GM20000 (cell line): ENCODE measurements around the gene SUMO3.
"Not testable (repeated sequence)": the region's sequence is repeated elsewhere in the genome, so short reads cannot be mapped to it uniquely, and the experiment has no call there.

ENCODE experiments used
- DNase-seq: peaks from one replicate; pipeline ENCODE4 v3.0.0; 2012; ENCODE audit warnings: low spot score
- TF ChIP-seq, protein P1 (sequence below): IDR thresholded peaks from 2 replicates; pipeline ENCODE4 v1.5.1; 2012; ENCODE audit warnings: mild to moderate bottlenecking, control low read depth; ENCODE audit errors: extremely low read depth, missing control alignments

The SUMO3 gene

DNA sequence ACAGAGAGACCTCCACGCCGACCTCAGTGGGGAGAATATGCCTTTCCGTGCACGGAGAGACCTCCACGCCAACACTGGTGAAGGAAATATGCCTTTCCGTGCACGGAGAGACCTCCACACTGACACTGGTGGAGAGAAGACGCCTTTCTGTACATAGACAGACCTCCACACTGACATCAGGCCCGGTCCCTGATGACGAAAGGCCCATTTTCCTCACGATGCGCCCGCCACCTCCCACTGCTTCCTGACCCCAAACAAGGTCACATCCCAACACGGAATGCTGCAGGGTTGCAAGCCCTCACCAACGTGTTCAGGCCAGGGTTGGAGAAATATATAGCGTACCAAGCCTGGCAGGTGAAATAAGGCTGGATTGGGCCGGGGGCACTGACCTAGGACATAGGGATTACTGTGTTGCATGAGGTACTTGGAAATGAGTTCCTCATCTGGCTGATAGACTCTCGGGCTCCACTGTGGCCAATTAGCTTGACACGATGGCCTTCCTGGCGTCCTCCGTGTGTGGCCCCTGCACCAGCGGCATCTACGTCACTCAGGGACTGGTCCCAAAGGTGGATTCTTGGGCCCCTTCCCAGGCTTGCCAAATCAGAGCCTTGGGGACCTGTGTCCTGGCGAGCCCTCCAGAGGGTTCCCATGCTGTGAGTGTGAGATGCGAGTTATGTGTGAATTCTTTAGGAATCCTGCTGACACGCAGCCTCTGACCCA, 16.5 kb upstream of the SUMO3 start:
- TF ChIP-seq, protein P1, sequence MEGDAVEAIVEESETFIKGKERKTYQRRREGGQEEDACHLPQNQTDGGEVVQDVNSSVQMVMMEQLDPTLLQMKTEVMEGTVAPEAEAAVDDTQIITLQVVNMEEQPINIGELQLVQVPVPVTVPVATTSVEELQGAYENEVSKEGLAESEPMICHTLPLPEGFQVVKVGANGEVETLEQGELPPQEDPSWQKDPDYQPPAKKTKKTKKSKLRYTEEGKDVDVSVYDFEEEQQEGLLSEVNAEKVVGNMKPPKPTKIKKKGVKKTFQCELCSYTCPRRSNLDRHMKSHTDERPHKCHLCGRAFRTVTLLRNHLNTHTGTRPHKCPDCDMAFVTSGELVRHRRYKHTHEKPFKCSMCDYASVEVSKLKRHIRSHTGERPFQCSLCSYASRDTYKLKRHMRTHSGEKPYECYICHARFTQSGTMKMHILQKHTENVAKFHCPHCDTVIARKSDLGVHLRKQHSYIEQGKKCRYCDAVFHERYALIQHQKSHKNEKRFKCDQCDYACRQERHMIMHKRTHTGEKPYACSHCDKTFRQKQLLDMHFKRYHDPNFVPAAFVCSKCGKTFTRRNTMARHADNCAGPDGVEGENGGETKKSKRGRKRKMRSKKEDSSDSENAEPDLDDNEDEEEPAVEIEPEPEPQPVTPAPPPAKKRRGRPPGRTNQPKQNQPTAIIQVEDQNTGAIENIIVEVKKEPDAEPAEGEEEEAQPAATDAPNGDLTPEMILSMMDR: no peak
- DNase-seq: no peak

DNA sequence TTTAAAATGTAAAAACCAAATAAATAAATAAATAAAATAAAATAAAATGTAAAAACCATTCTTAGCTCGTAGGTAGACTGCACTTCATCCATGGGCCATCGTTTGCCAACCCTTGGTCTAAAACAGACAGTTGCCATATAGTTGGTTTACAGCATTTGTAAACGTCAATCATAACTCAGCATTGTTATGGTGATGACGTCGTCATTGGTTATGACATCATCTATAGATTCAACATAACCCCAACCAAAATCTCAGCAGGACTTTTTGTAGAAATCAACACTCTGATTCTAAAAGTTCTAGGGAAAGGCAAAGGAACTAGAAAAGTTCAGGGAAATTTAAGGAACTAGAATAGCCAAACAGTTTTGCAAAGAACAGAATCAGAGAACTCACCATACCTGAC, 15.8 kb upstream of the SUMO3 start:
- no peak for DNase-seq
- TF ChIP-seq, protein P1: no peak

DNA sequence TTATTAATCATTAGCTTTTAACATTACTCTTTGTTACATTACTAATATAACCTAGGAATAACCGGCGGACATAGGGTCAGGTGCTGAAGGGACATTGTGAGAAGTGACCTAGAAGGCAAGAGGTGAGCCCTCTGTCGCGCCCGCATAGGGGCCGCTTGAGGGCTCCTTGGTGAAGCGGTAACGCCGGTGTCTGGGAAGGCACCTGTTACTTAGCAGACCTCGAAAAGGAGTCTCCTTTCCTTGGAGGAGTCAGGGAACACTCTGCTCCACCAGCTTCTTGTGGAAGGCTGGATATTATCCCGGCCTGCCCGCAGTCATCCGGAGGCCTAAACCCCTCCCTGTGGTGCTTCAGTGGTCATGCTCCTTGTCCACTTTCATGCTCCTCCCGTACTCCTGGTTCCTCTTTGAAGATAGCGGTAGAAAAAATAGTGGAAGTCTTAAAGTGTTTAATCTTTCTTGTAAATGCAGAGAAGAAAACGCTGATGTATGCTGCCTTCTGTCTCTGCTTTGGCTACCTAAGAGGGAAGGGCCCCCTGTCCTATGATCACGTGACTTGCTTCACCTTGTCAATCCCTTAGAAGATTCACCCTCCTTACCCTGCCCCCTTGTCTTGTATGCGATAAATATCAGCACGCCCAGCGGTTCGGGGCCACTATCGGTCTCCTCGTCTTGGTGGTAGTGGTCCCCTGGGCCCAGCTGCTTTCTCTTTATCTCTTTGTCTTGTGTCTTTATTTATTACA, 14.8 kb upstream of the SUMO3 start:
- DNase-seq: not testable (repeated sequence)

DNA sequence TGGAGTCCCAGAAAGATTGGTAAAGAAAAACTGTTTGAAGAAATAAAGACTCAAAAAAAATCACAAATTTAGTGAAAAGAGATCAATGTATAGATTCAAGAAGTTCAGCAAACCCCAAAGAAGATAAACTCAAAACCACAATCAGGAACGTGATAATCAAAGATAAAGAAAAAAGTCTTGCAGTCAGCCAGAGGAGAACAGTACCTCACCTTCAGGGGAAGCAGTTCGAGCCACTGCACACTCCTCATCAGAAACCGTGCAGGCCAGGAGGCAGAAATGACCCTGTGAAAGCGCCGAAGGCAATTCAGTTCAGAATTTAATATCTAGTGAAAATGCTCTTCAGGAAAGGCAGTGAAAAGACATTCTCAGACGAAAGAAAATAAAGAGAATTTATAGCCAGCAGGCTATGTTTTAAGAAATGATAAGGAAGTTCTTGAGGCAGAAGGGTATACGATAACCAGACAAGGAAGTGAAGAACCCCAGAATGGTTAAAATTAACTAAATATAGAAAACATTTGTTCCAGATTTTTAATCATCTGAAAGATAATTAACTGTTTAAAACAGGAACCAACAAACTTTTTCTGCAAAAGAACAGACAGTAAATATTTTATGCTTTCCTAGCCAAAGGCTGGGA, 13.5 kb upstream of the SUMO3 start:
- TF ChIP-seq, protein P1: no peak
- no peak for DNase-seq

DNA sequence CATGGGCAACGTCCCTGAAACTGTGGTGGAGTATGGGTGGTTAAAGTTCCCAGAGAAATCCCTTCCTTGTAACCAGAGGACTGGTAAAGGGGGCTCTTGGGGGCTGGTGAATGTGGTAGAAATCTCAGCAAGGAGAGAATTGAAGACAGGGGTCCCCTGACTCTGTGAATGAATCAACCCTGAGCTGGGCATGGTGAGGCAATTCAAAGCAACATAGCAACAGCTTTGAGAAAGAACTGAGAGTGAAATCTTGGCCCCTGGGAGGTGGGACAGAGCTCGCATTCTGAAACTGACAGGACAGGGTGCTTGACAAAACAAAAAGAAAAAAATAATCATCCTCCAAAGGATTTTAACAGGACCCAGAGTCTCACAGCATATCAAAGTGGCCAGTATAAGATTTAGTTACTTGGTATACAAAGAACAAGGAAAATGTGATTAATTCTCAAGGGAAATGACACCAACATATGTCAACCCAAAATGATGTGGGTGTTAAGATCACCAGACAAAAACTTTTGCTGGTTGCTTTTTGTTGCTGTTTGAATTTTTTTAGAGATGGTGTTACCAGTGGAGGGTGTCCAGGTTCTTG, 11.7 kb upstream of the SUMO3 start:
- TF ChIP-seq, protein P1: no peak

DNA sequence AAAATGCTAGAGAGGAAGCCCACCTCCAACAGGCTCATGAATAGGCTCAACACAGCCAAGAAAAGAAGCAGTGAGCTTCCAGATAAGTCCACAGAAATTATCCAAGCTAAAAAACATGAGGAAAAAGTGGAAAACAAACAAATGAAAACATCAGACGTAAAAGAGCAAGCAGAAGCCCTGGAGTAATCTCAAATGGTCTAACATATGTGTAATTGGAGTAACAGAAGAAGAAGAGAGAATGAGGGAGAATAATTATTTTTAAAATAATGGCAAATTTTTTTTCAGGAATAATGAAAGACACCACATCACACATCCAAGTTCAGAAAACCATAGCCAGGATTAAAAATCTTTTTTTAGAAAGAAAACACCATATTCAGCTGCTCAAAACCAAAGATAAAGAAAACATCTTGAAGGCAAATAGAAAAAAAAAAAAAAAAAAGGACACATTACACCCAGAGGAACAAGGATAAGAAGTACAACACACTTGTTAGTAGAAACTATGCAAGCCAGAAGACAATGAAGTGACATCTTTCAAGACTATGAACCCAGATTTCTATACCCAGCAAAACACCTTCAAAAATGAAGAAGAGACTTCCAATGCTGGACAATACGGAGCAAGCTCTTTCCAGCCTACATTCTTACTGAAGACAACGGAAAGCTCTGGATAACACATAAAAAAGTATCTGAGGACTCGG, 10.6 kb upstream of the SUMO3 start:
- DNase-seq: no peak
- TF ChIP-seq, protein P1: no peak

More for the DNA sequence above, 11.7 kb upstream of the SUMO3 start:
- DNase-seq: no peak

DNA sequence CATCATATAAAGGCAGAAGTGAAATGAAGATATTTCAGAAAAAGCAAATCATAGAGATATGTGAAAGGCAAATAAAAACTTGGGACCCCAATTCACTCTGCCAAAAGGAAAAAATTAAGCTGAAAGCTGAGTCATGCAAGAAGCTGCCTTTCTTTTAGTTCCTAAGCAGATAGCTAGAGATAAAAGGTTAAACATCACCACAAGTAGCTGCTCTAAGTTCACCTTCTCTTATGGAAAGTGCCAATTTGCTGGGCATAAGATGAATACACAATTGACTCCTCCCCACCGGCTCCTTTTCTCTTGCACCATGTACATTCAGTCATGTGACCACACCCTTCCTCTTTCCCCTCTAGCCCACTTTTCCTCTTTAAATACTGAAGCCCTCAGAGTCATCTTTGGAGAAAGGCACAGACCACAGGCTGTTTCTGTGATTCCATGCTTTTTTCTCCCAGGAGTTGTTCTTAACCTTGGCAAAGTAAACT, 5.4 kb upstream of the SUMO3 start:
- TF ChIP-seq, protein P1: no peak
- no peak for DNase-seq
